ENCODE measurements around the gene NCOR2.

DNA sequence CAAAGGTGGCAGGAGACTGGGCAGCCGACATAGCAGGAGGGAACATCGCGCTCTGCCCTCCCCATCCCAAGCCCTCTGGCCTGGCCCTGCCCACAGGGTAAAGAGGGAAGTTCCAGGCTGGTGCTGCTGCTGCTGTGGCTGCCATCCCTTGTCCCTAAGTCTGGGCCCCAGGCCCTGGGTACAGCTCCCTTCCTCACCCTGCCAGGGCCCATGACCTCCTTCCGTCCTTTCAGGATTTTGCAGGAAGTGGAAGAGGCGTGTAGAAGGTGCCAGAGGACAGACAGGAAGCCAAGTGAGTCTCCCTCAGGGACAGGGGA is 14.7 kb upstream of the NCOR2 start:
- TF ChIP-seq, protein P1, sequence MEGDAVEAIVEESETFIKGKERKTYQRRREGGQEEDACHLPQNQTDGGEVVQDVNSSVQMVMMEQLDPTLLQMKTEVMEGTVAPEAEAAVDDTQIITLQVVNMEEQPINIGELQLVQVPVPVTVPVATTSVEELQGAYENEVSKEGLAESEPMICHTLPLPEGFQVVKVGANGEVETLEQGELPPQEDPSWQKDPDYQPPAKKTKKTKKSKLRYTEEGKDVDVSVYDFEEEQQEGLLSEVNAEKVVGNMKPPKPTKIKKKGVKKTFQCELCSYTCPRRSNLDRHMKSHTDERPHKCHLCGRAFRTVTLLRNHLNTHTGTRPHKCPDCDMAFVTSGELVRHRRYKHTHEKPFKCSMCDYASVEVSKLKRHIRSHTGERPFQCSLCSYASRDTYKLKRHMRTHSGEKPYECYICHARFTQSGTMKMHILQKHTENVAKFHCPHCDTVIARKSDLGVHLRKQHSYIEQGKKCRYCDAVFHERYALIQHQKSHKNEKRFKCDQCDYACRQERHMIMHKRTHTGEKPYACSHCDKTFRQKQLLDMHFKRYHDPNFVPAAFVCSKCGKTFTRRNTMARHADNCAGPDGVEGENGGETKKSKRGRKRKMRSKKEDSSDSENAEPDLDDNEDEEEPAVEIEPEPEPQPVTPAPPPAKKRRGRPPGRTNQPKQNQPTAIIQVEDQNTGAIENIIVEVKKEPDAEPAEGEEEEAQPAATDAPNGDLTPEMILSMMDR (IDR thresholded peaks at IDR 0.05), result no peak
- TF ChIP-seq NR3C1 (CRISPR knock-in tag; conservative IDR thresholded peaks at IDR 0.05; ENCODE audit: low read depth) (no peak), NFYB (CRISPR knock-in tag; conservative IDR thresholded peaks at IDR 0.05; ENCODE audit: low read depth) (no peak), TEAD4 (CRISPR knock-in tag; IDR thresholded peaks at IDR 0.05) (no peak), SMAD3 (CRISPR knock-in tag; IDR thresholded peaks at IDR 0.05; ENCODE audit: borderline replicate concordance) (no peak), KAT7 (CRISPR knock-in tag; IDR thresholded peaks at IDR 0.05; ENCODE audit: borderline replicate concordance) (no peak)
- TF ChIP-seq, protein P2, sequence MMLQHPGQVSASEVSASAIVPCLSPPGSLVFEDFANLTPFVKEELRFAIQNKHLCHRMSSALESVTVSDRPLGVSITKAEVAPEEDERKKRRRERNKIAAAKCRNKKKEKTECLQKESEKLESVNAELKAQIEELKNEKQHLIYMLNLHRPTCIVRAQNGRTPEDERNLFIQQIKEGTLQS (CRISPR knock-in tag; conservative IDR thresholded peaks at IDR 0.05), result no peak

All from WTC11 (cell line).